HCT116 (cell line): Measurements from ENCODE around the gene CECR2.

Experiments
- CBX3 ChIP-seq: IDR thresholded peaks from 2 replicates; pipeline ENCODE4 v1.6.1; 2012; ENCODE audit warnings: low read depth
- CTCF ChIP-seq, 3 experiments: fragments of 200-600 bp in 1 of 3; sonication (generic) in 1 of 3; IDR thresholded peaks in 2 of 3; conservative IDR thresholded peaks in 1 of 3; 2 replicates each; pipeline ENCODE4 v1.5.1; 2012 to 2017; ENCODE audit warnings: low read depth in 2 of 3, low read length in 2 of 3, antibody characterized with exemption in 1 of 3, borderline replicate concordance in 1 of 3, control low read depth in 1 of 3, mild to moderate bottlenecking in 1 of 3, mixed read lengths in 1 of 3, mixed run types in 1 of 3, moderate library complexity in 1 of 3; ENCODE audit not compliant: insufficient read depth in 1 of 3
- EGR1 ChIP-seq: IDR thresholded peaks from 2 replicates; pipeline ENCODE4 v1.6.1; 2012; ENCODE audit warnings: low read depth
- EZH2phosphoT487 ChIP-seq: fragments of 200-600 bp; IDR thresholded peaks from 2 replicates; pipeline ENCODE4 v1.6.1; 2018; ENCODE audit warnings: antibody characterized with exemption, borderline replicate concordance
- POLR2A ChIP-seq: IDR thresholded peaks from 2 replicates; pipeline ENCODE4 v1.7.0; 2011; ENCODE audit warnings: borderline replicate concordance; ENCODE audit not compliant: insufficient read depth, insufficient read length; ENCODE audit errors: extremely low read depth
- POLR2AphosphoS5 ChIP-seq: IDR thresholded peaks from 2 replicates; pipeline ENCODE4 v1.6.1; 2011; ENCODE audit warnings: mild to moderate bottlenecking, low read depth, low read length, moderate library complexity
- REST ChIP-seq: IDR thresholded peaks from 2 replicates; pipeline ENCODE4 v1.6.1; 2012; ENCODE audit warnings: low read depth

- TF ChIP-seq CTCF (IDR thresholded peaks at IDR 0.05 in 2 of 3, conservative IDR thresholded peaks at IDR 0.05 in 1 of 3; ENCODE audit: borderline replicate concordance in 1 of 3, insufficient read depth in 1 of 3, low read depth in 2 of 3, low read length in 2 of 3), result no peak
- TF ChIP-seq POLR2A, result no peak
- no peak for TF ChIP-seq EGR1
- no peak for TF ChIP-seq CBX3
- no peak for TF ChIP-seq REST
- no peak for TF ChIP-seq POLR2AphosphoS5
- TF ChIP-seq EZH2phosphoT487, result no peak
These were observed 219.3 kb downstream of the CECR2 start for GRCh38 chr22:17588606-17589005.
